WTC11 (cell line): ENCODE data around the gene GPR132.

ENCODE experiments used
- FOXP1 ChIP-seq: sonication (generic); formaldehyde crosslinking; IDR thresholded peaks from 2 replicates; pipeline ENCODE4 v1.8.0; 2022; ENCODE audit warnings: missing genetic modification reagents, mild to moderate bottlenecking, moderate library complexity, borderline replicate concordance
- ZBTB21 ChIP-seq: sonication (generic); formaldehyde crosslinking; IDR thresholded peaks from 2 replicates; pipeline ENCODE4 v1.8.1; 2023; ENCODE audit warnings: mild to moderate bottlenecking, missing genetic modification reagents, borderline replicate concordance
- ZNF138 ChIP-seq: sonication (generic); formaldehyde crosslinking; conservative IDR thresholded peaks from 2 replicates; pipeline ENCODE4 v1.8.1; 2022; ENCODE audit warnings: mild to moderate bottlenecking, moderate library complexity, missing genetic modification reagents
- TF ChIP-seq, protein P1 (sequence below): fragments of 250-450 bp; sonication (Bioruptor Pico); IDR thresholded peaks from 2 replicates; pipeline ENCODE4 v1.9.0; 2021; ENCODE audit warnings: mild to moderate bottlenecking, borderline replicate concordance
- TF ChIP-seq, protein P2 (sequence below): sonication (generic); formaldehyde crosslinking; conservative IDR thresholded peaks from 2 replicates; pipeline ENCODE4 v1.8.1; 2022; ENCODE audit warnings: mild to moderate bottlenecking, missing genetic modification reagents
- TF ChIP-seq, protein P3 (sequence below): fragments of 200-600 bp; IDR thresholded peaks from 2 replicates; pipeline ENCODE4 v1.8.0; 2022; ENCODE audit warnings: antibody characterized with exemption
- TF ChIP-seq, protein P4 (sequence below): sonication (generic); formaldehyde crosslinking; IDR thresholded peaks from 2 replicates; pipeline ENCODE4 v1.8.0; 2022; ENCODE audit warnings: mild to moderate bottlenecking, missing genetic modification reagents
- TF ChIP-seq, protein P5 (sequence below): sonication (generic); formaldehyde crosslinking; IDR thresholded peaks from 2 replicates; pipeline ENCODE4 v1.8.1; 2022; ENCODE audit warnings: mild to moderate bottlenecking, missing genetic modification reagents, moderate library complexity, borderline replicate concordance
- TF ChIP-seq, protein P6 (sequence below): sonication (generic); formaldehyde crosslinking; conservative IDR thresholded peaks from 2 replicates; pipeline ENCODE4 v1.8.1; 2023; ENCODE audit warnings: mild to moderate bottlenecking, low read depth, missing genetic modification reagents, moderate library complexity
- TF ChIP-seq, protein P7 (sequence below): sonication (generic); formaldehyde crosslinking; IDR thresholded peaks from 2 replicates; pipeline ENCODE4 v1.8.1; 2023; ENCODE audit warnings: mild to moderate bottlenecking, missing genetic modification reagents, moderate library complexity
- TF ChIP-seq, protein P8 (sequence below): sonication (generic); formaldehyde crosslinking; IDR thresholded peaks from 2 replicates; pipeline ENCODE4 v1.8.0; 2022; ENCODE audit warnings: missing genetic modification reagents
- TF ChIP-seq, protein P9 (sequence below): sonication (generic); formaldehyde crosslinking; IDR thresholded peaks from 2 replicates; pipeline ENCODE4 v1.8.0; 2022; ENCODE audit warnings: mild to moderate bottlenecking, missing genetic modification reagents

DNA sequence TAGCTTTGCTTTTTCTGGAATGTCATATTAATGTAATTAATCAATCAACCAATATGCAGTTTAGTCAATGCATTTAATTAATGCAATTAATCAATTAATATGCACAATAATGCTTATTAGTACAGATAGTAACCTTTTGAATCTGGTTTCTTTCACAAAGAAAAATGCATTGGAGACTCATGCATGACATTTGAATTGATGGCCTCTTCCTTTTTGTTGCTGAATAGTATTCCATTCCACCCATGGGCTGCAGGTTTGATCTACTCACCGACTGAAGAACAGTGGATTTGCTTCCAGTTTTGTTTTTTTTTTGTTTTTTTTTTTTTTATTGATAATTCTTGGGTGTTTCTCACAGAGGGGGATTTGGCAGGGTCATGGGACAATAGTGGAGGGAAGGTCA lies 13.1 kb upstream of the GPR132 start:
- TF ChIP-seq, protein P1, sequence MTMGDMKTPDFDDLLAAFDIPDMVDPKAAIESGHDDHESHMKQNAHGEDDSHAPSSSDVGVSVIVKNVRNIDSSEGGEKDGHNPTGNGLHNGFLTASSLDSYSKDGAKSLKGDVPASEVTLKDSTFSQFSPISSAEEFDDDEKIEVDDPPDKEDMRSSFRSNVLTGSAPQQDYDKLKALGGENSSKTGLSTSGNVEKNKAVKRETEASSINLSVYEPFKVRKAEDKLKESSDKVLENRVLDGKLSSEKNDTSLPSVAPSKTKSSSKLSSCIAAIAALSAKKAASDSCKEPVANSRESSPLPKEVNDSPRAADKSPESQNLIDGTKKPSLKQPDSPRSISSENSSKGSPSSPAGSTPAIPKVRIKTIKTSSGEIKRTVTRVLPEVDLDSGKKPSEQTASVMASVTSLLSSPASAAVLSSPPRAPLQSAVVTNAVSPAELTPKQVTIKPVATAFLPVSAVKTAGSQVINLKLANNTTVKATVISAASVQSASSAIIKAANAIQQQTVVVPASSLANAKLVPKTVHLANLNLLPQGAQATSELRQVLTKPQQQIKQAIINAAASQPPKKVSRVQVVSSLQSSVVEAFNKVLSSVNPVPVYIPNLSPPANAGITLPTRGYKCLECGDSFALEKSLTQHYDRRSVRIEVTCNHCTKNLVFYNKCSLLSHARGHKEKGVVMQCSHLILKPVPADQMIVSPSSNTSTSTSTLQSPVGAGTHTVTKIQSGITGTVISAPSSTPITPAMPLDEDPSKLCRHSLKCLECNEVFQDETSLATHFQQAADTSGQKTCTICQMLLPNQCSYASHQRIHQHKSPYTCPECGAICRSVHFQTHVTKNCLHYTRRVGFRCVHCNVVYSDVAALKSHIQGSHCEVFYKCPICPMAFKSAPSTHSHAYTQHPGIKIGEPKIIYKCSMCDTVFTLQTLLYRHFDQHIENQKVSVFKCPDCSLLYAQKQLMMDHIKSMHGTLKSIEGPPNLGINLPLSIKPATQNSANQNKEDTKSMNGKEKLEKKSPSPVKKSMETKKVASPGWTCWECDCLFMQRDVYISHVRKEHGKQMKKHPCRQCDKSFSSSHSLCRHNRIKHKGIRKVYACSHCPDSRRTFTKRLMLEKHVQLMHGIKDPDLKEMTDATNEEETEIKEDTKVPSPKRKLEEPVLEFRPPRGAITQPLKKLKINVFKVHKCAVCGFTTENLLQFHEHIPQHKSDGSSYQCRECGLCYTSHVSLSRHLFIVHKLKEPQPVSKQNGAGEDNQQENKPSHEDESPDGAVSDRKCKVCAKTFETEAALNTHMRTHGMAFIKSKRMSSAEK, result no peak
- TF ChIP-seq FOXP1 (no peak), ZNF138 (CRISPR knock-in tag) (no peak), ZBTB21 (CRISPR knock-in tag) (no peak)
- TF ChIP-seq, protein P2, sequence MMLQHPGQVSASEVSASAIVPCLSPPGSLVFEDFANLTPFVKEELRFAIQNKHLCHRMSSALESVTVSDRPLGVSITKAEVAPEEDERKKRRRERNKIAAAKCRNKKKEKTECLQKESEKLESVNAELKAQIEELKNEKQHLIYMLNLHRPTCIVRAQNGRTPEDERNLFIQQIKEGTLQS (CRISPR knock-in tag), result no peak
- TF ChIP-seq, protein P3, sequence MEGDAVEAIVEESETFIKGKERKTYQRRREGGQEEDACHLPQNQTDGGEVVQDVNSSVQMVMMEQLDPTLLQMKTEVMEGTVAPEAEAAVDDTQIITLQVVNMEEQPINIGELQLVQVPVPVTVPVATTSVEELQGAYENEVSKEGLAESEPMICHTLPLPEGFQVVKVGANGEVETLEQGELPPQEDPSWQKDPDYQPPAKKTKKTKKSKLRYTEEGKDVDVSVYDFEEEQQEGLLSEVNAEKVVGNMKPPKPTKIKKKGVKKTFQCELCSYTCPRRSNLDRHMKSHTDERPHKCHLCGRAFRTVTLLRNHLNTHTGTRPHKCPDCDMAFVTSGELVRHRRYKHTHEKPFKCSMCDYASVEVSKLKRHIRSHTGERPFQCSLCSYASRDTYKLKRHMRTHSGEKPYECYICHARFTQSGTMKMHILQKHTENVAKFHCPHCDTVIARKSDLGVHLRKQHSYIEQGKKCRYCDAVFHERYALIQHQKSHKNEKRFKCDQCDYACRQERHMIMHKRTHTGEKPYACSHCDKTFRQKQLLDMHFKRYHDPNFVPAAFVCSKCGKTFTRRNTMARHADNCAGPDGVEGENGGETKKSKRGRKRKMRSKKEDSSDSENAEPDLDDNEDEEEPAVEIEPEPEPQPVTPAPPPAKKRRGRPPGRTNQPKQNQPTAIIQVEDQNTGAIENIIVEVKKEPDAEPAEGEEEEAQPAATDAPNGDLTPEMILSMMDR, result no peak
- TF ChIP-seq, protein P4, sequence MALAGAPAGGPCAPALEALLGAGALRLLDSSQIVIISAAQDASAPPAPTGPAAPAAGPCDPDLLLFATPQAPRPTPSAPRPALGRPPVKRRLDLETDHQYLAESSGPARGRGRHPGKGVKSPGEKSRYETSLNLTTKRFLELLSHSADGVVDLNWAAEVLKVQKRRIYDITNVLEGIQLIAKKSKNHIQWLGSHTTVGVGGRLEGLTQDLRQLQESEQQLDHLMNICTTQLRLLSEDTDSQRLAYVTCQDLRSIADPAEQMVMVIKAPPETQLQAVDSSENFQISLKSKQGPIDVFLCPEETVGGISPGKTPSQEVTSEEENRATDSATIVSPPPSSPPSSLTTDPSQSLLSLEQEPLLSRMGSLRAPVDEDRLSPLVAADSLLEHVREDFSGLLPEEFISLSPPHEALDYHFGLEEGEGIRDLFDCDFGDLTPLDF (CRISPR knock-in tag), result no peak
- TF ChIP-seq, protein P5, sequence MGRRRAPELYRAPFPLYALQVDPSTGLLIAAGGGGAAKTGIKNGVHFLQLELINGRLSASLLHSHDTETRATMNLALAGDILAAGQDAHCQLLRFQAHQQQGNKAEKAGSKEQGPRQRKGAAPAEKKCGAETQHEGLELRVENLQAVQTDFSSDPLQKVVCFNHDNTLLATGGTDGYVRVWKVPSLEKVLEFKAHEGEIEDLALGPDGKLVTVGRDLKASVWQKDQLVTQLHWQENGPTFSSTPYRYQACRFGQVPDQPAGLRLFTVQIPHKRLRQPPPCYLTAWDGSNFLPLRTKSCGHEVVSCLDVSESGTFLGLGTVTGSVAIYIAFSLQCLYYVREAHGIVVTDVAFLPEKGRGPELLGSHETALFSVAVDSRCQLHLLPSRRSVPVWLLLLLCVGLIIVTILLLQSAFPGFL (CRISPR knock-in tag), result no peak
- TF ChIP-seq, protein P6, sequence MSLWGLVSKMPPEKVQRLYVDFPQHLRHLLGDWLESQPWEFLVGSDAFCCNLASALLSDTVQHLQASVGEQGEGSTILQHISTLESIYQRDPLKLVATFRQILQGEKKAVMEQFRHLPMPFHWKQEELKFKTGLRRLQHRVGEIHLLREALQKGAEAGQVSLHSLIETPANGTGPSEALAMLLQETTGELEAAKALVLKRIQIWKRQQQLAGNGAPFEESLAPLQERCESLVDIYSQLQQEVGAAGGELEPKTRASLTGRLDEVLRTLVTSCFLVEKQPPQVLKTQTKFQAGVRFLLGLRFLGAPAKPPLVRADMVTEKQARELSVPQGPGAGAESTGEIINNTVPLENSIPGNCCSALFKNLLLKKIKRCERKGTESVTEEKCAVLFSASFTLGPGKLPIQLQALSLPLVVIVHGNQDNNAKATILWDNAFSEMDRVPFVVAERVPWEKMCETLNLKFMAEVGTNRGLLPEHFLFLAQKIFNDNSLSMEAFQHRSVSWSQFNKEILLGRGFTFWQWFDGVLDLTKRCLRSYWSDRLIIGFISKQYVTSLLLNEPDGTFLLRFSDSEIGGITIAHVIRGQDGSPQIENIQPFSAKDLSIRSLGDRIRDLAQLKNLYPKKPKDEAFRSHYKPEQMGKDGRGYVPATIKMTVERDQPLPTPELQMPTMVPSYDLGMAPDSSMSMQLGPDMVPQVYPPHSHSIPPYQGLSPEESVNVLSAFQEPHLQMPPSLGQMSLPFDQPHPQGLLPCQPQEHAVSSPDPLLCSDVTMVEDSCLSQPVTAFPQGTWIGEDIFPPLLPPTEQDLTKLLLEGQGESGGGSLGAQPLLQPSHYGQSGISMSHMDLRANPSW, result no peak
- TF ChIP-seq, protein P7, sequence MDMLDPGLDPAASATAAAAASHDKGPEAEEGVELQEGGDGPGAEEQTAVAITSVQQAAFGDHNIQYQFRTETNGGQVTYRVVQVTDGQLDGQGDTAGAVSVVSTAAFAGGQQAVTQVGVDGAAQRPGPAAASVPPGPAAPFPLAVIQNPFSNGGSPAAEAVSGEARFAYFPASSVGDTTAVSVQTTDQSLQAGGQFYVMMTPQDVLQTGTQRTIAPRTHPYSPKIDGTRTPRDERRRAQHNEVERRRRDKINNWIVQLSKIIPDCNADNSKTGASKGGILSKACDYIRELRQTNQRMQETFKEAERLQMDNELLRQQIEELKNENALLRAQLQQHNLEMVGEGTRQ (CRISPR knock-in tag), result no peak
- TF ChIP-seq, protein P8, sequence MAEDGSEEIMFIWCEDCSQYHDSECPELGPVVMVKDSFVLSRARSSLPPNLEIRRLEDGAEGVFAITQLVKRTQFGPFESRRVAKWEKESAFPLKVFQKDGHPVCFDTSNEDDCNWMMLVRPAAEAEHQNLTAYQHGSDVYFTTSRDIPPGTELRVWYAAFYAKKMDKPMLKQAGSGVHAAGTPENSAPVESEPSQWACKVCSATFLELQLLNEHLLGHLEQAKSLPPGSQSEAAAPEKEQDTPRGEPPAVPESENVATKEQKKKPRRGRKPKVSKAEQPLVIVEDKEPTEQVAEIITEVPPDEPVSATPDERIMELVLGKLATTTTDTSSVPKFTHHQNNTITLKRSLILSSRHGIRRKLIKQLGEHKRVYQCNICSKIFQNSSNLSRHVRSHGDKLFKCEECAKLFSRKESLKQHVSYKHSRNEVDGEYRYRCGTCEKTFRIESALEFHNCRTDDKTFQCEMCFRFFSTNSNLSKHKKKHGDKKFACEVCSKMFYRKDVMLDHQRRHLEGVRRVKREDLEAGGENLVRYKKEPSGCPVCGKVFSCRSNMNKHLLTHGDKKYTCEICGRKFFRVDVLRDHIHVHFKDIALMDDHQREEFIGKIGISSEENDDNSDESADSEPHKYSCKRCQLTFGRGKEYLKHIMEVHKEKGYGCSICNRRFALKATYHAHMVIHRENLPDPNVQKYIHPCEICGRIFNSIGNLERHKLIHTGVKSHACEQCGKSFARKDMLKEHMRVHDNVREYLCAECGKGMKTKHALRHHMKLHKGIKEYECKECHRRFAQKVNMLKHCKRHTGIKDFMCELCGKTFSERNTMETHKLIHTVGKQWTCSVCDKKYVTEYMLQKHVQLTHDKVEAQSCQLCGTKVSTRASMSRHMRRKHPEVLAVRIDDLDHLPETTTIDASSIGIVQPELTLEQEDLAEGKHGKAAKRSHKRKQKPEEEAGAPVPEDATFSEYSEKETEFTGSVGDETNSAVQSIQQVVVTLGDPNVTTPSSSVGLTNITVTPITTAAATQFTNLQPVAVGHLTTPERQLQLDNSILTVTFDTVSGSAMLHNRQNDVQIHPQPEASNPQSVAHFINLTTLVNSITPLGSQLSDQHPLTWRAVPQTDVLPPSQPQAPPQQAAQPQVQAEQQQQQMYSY, result no peak
- TF ChIP-seq, protein P9, sequence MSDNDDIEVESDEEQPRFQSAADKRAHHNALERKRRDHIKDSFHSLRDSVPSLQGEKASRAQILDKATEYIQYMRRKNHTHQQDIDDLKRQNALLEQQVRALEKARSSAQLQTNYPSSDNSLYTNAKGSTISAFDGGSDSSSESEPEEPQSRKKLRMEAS, result no peak
